WTC11 (cell line): ENCODE results near the gene PAK6. TPM values are rescaled to one million over a fixed set of nuclear protein-coding genes. Genes with fewer than 3 reads are reported as not detected.

Source experiments
- ATAC-seq: fragments of 200-7000 bp; cut with Tn5 transposase; 2 replicates; pipeline ENCODE4 v1.10.0; 2021; ENCODE audit warnings: mild to moderate bottlenecking, moderate library complexity
- CTCF ChIA-PET: fragments of 300-600 bp; sonication (Branson Sonifier 250); formaldehyde crosslinking; loops from one replicate; lab custom pipeline; 2021; ENCODE audit warnings: antibody characterized with exemption; lab: Charles Lee
- POLR2A ChIA-PET: fragments of 350-600 bp; sonication (Branson Sonifier 250); formaldehyde crosslinking; loops from one replicate; lab custom pipeline; 2021; ENCODE audit warnings: antibody characterized with exemption; lab: Charles Lee
- DNase-seq: peaks from one replicate; pipeline ENCODE4 v3.0.0; 2021; ENCODE audit warnings: low spot score
- H3K27ac Mint-ChIP-seq: 2 replicates; pipeline ENCODE4 v1.8.0; 2021; ENCODE audit warnings: mixed read lengths
- H3K27me3 Mint-ChIP-seq: 2 replicates; pipeline ENCODE4 v1.8.0; 2021; ENCODE audit warnings: low read depth, mild to moderate bottlenecking, moderate library complexity, mixed read lengths
- H3K36me3 Mint-ChIP-seq: 2 replicates; pipeline ENCODE4 v1.8.0; 2021; ENCODE audit warnings: mixed read lengths
- H3K4me1 Mint-ChIP-seq: 2 replicates; pipeline ENCODE4 v1.8.0; 2022; ENCODE audit warnings: mixed read lengths
- H3K4me3 Mint-ChIP-seq: 2 replicates; pipeline ENCODE4 v1.8.0; 2021; ENCODE audit warnings: mild to moderate bottlenecking, moderate library complexity, mixed read lengths
- H3K9me3 Mint-ChIP-seq: 2 replicates; pipeline ENCODE4 v1.8.0; 2021; ENCODE audit warnings: mixed read lengths
- AFF4 ChIP-seq: sonication (generic); formaldehyde crosslinking; IDR thresholded peaks from 2 replicates; pipeline ENCODE4 v1.8.1; 2023; ENCODE audit warnings: mild to moderate bottlenecking, missing genetic modification reagents, borderline replicate concordance
- CREM ChIP-seq: sonication (generic); formaldehyde crosslinking; IDR thresholded peaks from 2 replicates; pipeline ENCODE4 v1.8.1; 2022; ENCODE audit warnings: mild to moderate bottlenecking, missing genetic modification reagents, moderate library complexity
- CTCF ChIP-seq: fragments of 200-600 bp; IDR thresholded peaks from 2 replicates; pipeline ENCODE4 v1.8.0; 2022; ENCODE audit warnings: antibody characterized with exemption
- ETV6 ChIP-seq: sonication (generic); formaldehyde crosslinking; IDR thresholded peaks from 2 replicates; pipeline ENCODE4 v1.8.1; 2022; ENCODE audit warnings: mild to moderate bottlenecking, missing genetic modification reagents
- GTF2I ChIP-seq: fragments of 250-450 bp; sonication (Bioruptor Pico); conservative IDR thresholded peaks from 2 replicates; pipeline ENCODE4 v1.4.0; 2021; ENCODE audit warnings: mild to moderate bottlenecking
- MXD4 ChIP-seq: fragments of 250-450 bp; sonication (Bioruptor Pico); IDR thresholded peaks from 2 replicates; pipeline ENCODE4 v1.8.0; 2021; ENCODE audit warnings: mild to moderate bottlenecking, moderate library complexity, borderline replicate concordance
- NFE2L1 ChIP-seq: sonication (generic); formaldehyde crosslinking; IDR thresholded peaks from 2 replicates; pipeline ENCODE4 v1.8.1; 2023; ENCODE audit warnings: missing genetic modification reagents
- NR1H2 ChIP-seq: sonication (generic); formaldehyde crosslinking; IDR thresholded peaks from 2 replicates; pipeline ENCODE4 v1.9.0; 2021; ENCODE audit warnings: mild to moderate bottlenecking, moderate library complexity, missing genetic modification reagents
- OVOL2 ChIP-seq: fragments of 250-450 bp; sonication (Bioruptor Pico); IDR thresholded peaks from 2 replicates; pipeline ENCODE4 v1.9.0; 2021; ENCODE audit warnings: mild to moderate bottlenecking, borderline replicate concordance
- TEAD1 ChIP-seq: sonication (generic); formaldehyde crosslinking; IDR thresholded peaks from 2 replicates; pipeline ENCODE4 v1.8.0; 2022; ENCODE audit warnings: mild to moderate bottlenecking, missing genetic modification reagents
- TP53 ChIP-seq: sonication (generic); formaldehyde crosslinking; IDR thresholded peaks from 2 replicates; pipeline ENCODE4 v1.8.1; 2023; ENCODE audit warnings: mild to moderate bottlenecking, missing genetic modification reagents
- ZNF219 ChIP-seq: sonication (generic); formaldehyde crosslinking; IDR thresholded peaks from 2 replicates; pipeline ENCODE4 v1.8.0; 2023; ENCODE audit warnings: missing genetic modification reagents, mild to moderate bottlenecking, borderline replicate concordance
- ZNF423 ChIP-seq: fragments of 250-450 bp; sonication (Bioruptor Pico); IDR thresholded peaks from 2 replicates; pipeline ENCODE4 v2.1.2; 2022; ENCODE audit warnings: mild to moderate bottlenecking, moderate library complexity
- ZNF512 ChIP-seq: sonication (generic); formaldehyde crosslinking; IDR thresholded peaks from 2 replicates; pipeline ENCODE4 v1.8.1; 2022; ENCODE audit warnings: missing genetic modification reagents, borderline replicate concordance
- total RNA-seq: library from RNA; stranded (reverse); gene quantifications from 3 replicates; pipeline ENCODE4 v1.2.3, GENCODE V29; 2021
- TF ChIP-seq, protein P1 (sequence below): sonication (generic); formaldehyde crosslinking; IDR thresholded peaks from 2 replicates; pipeline ENCODE4 v1.8.0; 2022; ENCODE audit warnings: mild to moderate bottlenecking, missing genetic modification reagents
- TF ChIP-seq, protein P2 (sequence below): sonication (generic); formaldehyde crosslinking; IDR thresholded peaks from 2 replicates; pipeline ENCODE4 v1.8.1; 2023; ENCODE audit warnings: mild to moderate bottlenecking, missing genetic modification reagents, moderate library complexity
- TF ChIP-seq, protein P3 (sequence below): fragments of 250-450 bp; sonication (Bioruptor Pico); IDR thresholded peaks from 2 replicates; pipeline ENCODE4 v1.9.0; 2021; ENCODE audit warnings: moderate library complexity, mild to moderate bottlenecking, inconsistent platforms, borderline replicate concordance

The PAK6 gene
- total RNA-seq, 1 experiment from 2014 or later: 11.7 TPM

GRCh38 chr15:40274350-40275274 is 35.7 kb downstream of the PAK6 start:
- TF ChIP-seq ZNF512: no peak
- TF ChIP-seq CTCF: peak; percentile 100
- 0 out of 2 replicates have a peak, but pooled peaks have one; percentile 32 for TF ChIP-seq TEAD1 (CRISPR knock-in tag)
- H3K27me3 Mint-ChIP-seq: peaks cover 17% of the 10 kb centered on the region
- H3K27ac Mint-ChIP-seq: peak overlapping the region; percentile 79; the same call in 1 of the 2 replicates
- ChIA-PET CTCF (interaction anchor here (0.6 to 12.1 kb wide), 83 partner anchors 9 to 590 kb away, joined by 3 to 690 read pairs (median 5); partner anchors contain the start of genes ANKRD63, BMF, BUB1B and CCDC9B), POLR2A (interaction anchor here (1.0 to 1.5 kb wide), 3 partner anchors 16 to 599 kb away, joined by 3 to 4 read pairs (median 3); no protein-coding TSS in a partner anchor)
- H3K4me1 Mint-ChIP-seq: peaks cover 25% of the 10 kb centered on the region
- no peaks in the 10 kb centered on the region for H3K9me3 Mint-ChIP-seq
- H3K36me3 Mint-ChIP-seq: no peaks in the 10 kb centered on the region
- ATAC-seq (peak; percentile 35), DNase-seq (peak; percentile 88)
- no peak overlapping the region for H3K4me3 Mint-ChIP-seq

- TF ChIP-seq, protein P1, sequence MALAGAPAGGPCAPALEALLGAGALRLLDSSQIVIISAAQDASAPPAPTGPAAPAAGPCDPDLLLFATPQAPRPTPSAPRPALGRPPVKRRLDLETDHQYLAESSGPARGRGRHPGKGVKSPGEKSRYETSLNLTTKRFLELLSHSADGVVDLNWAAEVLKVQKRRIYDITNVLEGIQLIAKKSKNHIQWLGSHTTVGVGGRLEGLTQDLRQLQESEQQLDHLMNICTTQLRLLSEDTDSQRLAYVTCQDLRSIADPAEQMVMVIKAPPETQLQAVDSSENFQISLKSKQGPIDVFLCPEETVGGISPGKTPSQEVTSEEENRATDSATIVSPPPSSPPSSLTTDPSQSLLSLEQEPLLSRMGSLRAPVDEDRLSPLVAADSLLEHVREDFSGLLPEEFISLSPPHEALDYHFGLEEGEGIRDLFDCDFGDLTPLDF (CRISPR knock-in tag): no peak
- TF ChIP-seq TEAD1 (CRISPR knock-in tag) (no peak), NFE2L1 (no peak), MXD4 (CRISPR knock-in tag) (no peak), ZNF219 (no peak), ETV6 (CRISPR knock-in tag) (no peak), CREM (CRISPR knock-in tag) (no peak), AFF4 (CRISPR knock-in tag) (no peak), OVOL2 (no peak), TP53 (no peak), NR1H2 (CRISPR knock-in tag) (no peak), GTF2I (CRISPR knock-in tag) (no peak), ZNF423 (CRISPR knock-in tag) (no peak)
- TF ChIP-seq, protein P2, sequence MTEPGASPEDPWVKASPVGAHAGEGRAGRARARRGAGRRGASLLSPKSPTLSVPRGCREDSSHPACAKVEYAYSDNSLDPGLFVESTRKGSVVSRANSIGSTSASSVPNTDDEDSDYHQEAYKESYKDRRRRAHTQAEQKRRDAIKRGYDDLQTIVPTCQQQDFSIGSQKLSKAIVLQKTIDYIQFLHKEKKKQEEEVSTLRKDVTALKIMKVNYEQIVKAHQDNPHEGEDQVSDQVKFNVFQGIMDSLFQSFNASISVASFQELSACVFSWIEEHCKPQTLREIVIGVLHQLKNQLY: no peak
- TF ChIP-seq, protein P3, sequence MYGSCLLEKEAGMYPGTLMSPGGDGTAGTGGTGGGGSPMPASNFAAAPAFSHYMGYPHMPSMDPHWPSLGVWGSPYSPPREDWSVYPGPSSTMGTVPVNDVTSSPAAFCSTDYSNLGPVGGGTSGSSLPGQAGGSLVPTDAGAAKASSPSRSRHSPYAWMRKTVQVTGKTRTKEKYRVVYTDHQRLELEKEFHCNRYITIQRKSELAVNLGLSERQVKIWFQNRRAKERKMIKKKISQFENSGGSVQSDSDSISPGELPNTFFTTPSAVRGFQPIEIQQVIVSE: no peak
- CTCF ChIA-PET: interaction anchor here (0.9 to 12.1 kb wide), 12 partner anchors 8 to 230 kb away, joined by 3 to 690 read pairs (median 90); partner anchors contain the start of genes ANKRD63, CCDC9B, INAFM2 and PAK6
- no peak overlapping the region for H3K27ac Mint-ChIP-seq
- no peaks in the 10 kb centered on the region for H3K36me3 Mint-ChIP-seq
- H3K9me3 Mint-ChIP-seq: no peaks in the 10 kb centered on the region
- H3K4me3 Mint-ChIP-seq: no peak overlapping the region
- ATAC-seq (no peak), DNase-seq (no peak)
- H3K4me1 Mint-ChIP-seq: peaks cover 31% of the 10 kb centered on the region
- POLR2A ChIA-PET: no interaction called here
- peaks cover 26% of the 10 kb centered on the region for H3K27me3 Mint-ChIP-seq
These were observed 36.7 kb downstream of the PAK6 start for GRCh38 chr15:40275523-40275922.
